ENCODE results near the gene RAB19. TPM values are rescaled to one million over a fixed set of nuclear protein-coding genes. Genes with fewer than 3 reads are reported as not detected.

The RAB19 gene
- total and polyA plus RNA-seq, 7 donors: 1.8 to 8.2 (median 3.0) TPM; not detected in 4

DNA sequence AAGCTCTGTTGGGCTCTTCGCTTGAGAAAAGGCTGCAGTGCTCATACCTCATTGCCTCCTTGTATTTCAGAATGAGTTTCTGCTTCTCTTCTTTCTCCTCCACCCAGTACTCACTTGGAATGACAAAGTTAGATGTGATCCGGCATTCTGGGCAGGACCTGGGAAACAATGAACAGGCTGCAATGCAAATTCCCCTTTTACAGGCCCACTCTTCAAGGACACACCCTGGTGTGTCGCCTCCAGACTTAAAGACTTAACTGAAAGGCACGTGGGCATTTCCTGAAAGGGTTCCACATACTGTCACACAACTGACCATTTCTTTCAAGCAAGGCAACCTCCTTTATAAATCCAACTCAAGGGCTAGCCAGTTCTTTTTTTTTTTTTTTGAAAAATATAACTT lies 51.9 kb downstream of the RAB19 start:
- peak; percentile 22 for DNase-seq
- Histone ChIP-seq H3K4me3 (no peak overlapping the region), H3K27ac (no peak overlapping the region), H3K9me3 (no peaks in the 10 kb centered on the region), H3K27me3 (no peaks in the 10 kb centered on the region), H3K36me3 (peaks cover 26 to 79% (median 42%) of the 10 kb centered on the region in 4 donors), H3K4me1 (no peaks in the 10 kb centered on the region)
- intact Hi-C loops (cut with DNase I): no loop called here
- TF ChIP-seq POLR2AphosphoS5 (IDR thresholded peaks at IDR 0.05): no peak
- TF ChIP-seq, protein P1, sequence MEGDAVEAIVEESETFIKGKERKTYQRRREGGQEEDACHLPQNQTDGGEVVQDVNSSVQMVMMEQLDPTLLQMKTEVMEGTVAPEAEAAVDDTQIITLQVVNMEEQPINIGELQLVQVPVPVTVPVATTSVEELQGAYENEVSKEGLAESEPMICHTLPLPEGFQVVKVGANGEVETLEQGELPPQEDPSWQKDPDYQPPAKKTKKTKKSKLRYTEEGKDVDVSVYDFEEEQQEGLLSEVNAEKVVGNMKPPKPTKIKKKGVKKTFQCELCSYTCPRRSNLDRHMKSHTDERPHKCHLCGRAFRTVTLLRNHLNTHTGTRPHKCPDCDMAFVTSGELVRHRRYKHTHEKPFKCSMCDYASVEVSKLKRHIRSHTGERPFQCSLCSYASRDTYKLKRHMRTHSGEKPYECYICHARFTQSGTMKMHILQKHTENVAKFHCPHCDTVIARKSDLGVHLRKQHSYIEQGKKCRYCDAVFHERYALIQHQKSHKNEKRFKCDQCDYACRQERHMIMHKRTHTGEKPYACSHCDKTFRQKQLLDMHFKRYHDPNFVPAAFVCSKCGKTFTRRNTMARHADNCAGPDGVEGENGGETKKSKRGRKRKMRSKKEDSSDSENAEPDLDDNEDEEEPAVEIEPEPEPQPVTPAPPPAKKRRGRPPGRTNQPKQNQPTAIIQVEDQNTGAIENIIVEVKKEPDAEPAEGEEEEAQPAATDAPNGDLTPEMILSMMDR (IDR thresholded peaks at IDR 0.05): no peak
- TF ChIP-seq POLR2A (IDR thresholded peaks at IDR 0.05): no peak
- no peak for TF ChIP-seq EP300 (IDR thresholded peaks at IDR 0.05)
- WGBS, 2 donors: 36 to 55% methylated on average over 4 of the region's 4 CpGs

DNA sequence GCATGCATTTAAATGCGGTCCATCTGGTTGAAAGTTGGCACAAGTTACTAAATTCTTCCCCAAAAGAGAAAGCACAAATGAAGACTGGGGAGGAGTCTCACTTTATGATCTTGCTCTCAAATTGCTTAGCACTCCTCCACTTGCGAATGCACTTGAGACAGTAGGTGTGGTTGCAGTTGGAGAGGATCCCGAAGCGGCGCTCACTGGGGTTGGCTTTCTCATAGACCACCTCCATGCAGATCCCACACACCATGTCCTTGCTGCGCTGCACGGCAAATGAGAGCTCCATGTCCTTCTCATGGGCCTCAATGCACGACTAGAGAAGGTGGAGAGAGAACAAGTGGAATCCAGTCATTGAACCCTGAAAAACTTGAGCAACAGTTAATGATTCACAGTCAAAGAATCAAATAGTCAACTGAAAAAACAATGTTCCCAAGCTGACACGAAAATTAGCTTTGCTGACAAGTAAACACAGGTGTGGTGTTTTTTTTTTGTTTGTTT lies 52.7 kb downstream of the RAB19 start:
- H3K4me1 ChIP-seq: no peaks in the 10 kb centered on the region
- TF ChIP-seq POLR2A (IDR thresholded peaks at IDR 0.05) (no peak), POLR2AphosphoS5 (IDR thresholded peaks at IDR 0.05) (no peak), EP300 (IDR thresholded peaks at IDR 0.05) (no peak)
- TF ChIP-seq, protein P1 (IDR thresholded peaks at IDR 0.05): no peak
- H3K27ac ChIP-seq: no peak overlapping the region
- DNase-seq: no peak
- intact Hi-C loops (cut with DNase I): no loop called here
- H3K36me3 ChIP-seq: peaks cover 34 to 87% (median 47%) of the 10 kb centered on the region in 4 donors
- no peaks in the 10 kb centered on the region for H3K27me3 ChIP-seq
- H3K4me3 ChIP-seq: no peak overlapping the region
- WGBS, 2 donors: 24 to 74% methylated on average over 9 of the region's 9 CpGs
- no peaks in the 10 kb centered on the region for H3K9me3 ChIP-seq

DNA sequence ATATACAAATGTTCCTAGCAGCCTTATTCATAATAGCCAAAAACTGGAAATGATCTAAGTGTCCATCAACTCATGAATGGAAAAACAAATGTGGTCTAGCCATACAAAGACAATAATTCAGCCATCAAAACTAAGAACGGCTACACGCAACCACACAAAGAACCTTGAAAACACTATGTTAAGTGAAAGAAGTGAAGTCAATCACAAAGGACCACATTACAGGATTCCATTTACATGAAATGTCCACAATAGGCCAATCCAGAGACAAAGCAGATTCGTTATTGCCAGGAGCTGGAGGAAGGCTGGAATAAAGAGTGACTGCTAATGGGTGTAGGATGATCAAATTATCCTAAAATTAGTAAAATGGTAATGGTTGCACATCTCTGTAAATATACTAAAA lies 54.3 kb downstream of the RAB19 start:
- H3K27ac ChIP-seq: no peak overlapping the region
- H3K4me1 ChIP-seq: no peaks in the 10 kb centered on the region
- H3K9me3 ChIP-seq: no peaks in the 10 kb centered on the region
- intact Hi-C loops (cut with DNase I): no loop called here
- 88 to 90% methylated on average over 3 of the region's 3 CpGs for WGBS, 2 donors
- H3K4me3 ChIP-seq: no peak overlapping the region
- no peaks in the 10 kb centered on the region for H3K27me3 ChIP-seq
- H3K36me3 ChIP-seq: peaks cover 27 to 91% (median 49%) of the 10 kb centered on the region in 4 donors
- TF ChIP-seq POLR2A (IDR thresholded peaks at IDR 0.05): no peak
- no peak for TF ChIP-seq EP300 (IDR thresholded peaks at IDR 0.05)
- TF ChIP-seq POLR2AphosphoS5 (IDR thresholded peaks at IDR 0.05): no peak
- TF ChIP-seq, protein P1 (IDR thresholded peaks at IDR 0.05): no peak
- no peak for DNase-seq

DNA sequence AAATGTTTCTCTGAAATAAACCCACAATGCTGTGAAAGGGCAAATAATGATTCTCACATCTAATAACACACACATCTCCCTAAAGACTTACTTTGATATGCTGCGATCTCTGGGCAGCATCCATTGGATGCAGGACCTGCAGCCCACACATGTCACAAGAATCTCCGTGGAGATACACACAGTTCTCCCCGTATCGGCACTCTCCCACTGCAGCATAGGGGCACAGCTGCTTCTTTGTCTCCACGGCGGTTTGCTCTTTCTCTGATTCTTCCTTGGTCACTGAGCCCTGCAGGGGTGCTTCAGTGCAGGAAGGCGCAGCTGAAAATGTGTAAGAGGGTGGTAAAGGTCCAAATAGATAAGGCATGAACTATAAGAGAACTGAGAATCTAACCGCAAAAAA lies 55.1 kb downstream of the RAB19 start:
- Histone ChIP-seq H3K27me3 (no peaks in the 10 kb centered on the region), H3K27ac (no peak overlapping the region), H3K4me3 (no peak overlapping the region), H3K9me3 (no peaks in the 10 kb centered on the region), H3K36me3 (peaks cover 27 to 88% (median 42%) of the 10 kb centered on the region in 4 donors), H3K4me1 (no peaks in the 10 kb centered on the region)
- intact Hi-C loops (cut with DNase I): no loop called here
- 94 to 95% methylated on average over 8 of the region's 8 CpGs for WGBS, 2 donors
- no peak for TF ChIP-seq POLR2AphosphoS5 (IDR thresholded peaks at IDR 0.05)
- TF ChIP-seq POLR2A (IDR thresholded peaks at IDR 0.05): no peak
- TF ChIP-seq, protein P1 (IDR thresholded peaks at IDR 0.05): no peak
- no peak for TF ChIP-seq EP300 (IDR thresholded peaks at IDR 0.05)
- peak; percentile 10 for DNase-seq

DNA sequence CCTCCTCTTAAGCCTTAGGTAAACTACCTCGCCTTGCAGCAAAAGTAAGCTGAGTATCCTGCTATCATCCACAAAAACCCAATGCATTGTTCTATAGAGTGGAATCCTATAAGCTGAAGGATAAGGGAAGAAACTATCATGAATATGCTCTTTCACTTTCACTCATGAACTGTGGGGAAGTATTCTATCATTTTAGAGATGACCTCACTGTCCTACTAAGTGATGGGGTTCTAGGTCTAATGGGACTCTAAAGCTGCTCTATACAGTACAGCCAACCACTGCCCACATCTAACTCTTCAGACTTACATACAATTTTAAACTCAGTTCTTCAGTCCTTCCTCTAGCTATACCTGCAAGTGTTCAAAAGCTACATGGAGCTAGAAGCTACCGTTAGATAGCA lies 59.3 kb downstream of the RAB19 start:
- WGBS, 2 donors: 97% methylated on average over 2 of the region's 2 CpGs
- Histone ChIP-seq H3K27me3 (no peaks in the 10 kb centered on the region), H3K4me3 (no peak overlapping the region), H3K27ac (no peak overlapping the region), H3K9me3 (no peaks in the 10 kb centered on the region), H3K36me3 (peaks cover 10 to 85% (median 34%) of the 10 kb centered on the region in 4 donors), H3K4me1 (no peaks in the 10 kb centered on the region)
- TF ChIP-seq POLR2A (IDR thresholded peaks at IDR 0.05) (no peak), EP300 (IDR thresholded peaks at IDR 0.05) (no peak), POLR2AphosphoS5 (IDR thresholded peaks at IDR 0.05) (no peak)
- TF ChIP-seq, protein P1 (IDR thresholded peaks at IDR 0.05): no peak
- no peak for DNase-seq
- intact Hi-C loops (cut with DNase I): no loop called here
